ENCODE data around the gene STOML1.

STOML1 gene

GRCh38 chr15:73934281-73934680 is 57.8 kb downstream of the STOML1 start:
- no peak for DNase-seq (ENCODE audit: extremely low read depth in 1 of 2, low read depth in 1 of 2)

- DNase-seq (ENCODE audit: extremely low read depth in 1 of 2, low read depth in 1 of 2), result no peak
Observed at GRCh38 chr15:73932381-73933191, 59.5 kb downstream of the STOML1 start.

GRCh38 chr15:73931441-73931840 is 60.7 kb downstream of the STOML1 start:
- no peak for DNase-seq (ENCODE audit: extremely low read depth in 1 of 2, low read depth in 1 of 2)

GRCh38 chr15:73930790-73931281 is 61.3 kb downstream of the STOML1 start:
- no peak for DNase-seq (ENCODE audit: extremely low read depth in 1 of 2, low read depth in 1 of 2)

GRCh38 chr15:73930371-73930770 is 61.7 kb downstream of the STOML1 start:
- no peak for DNase-seq (ENCODE audit: extremely low read depth in 1 of 2, low read depth in 1 of 2)

- DNase-seq (ENCODE audit: extremely low read depth in 1 of 2, low read depth in 1 of 2), result no peak
Observed at GRCh38 chr15:73928971-73929627, 63.0 kb downstream of the STOML1 start.
